Measurements from ENCODE around the gene SDCCAG8.
"Not testable (repeated sequence)": the region's sequence is repeated elsewhere in the genome, so short reads cannot be mapped to it uniquely, and the experiment has no call there.

DNA sequence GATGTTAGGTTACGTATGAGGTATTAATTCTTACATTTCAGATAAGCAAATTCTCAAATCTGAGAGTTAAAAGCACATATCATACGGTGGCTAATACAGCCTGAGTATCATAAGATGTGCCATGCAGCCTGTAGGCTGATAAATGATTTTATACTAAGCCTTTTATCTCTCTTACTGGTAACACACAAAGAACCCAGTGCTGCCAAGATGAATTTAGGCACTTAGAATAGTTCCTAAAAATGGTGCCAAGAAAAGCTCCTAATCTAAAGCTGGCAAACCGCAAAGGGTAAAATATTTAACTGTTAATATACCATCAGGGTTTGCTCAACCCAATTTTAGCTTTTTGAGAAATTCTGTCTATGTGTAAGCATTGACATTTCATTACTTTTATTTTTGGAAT, 43.9 kb upstream of the SDCCAG8 start:
- not testable (repeated sequence) for TF ChIP-seq LEF1 (IDR thresholded peaks at IDR 0.05; ENCODE audit: borderline replicate concordance); ZNF384 (IDR thresholded peaks at IDR 0.05); HDGF (IDR thresholded peaks at IDR 0.05; ENCODE audit: borderline replicate concordance); FOXA1 (IDR thresholded peaks at IDR 0.05); CTBP1 (IDR thresholded peaks at IDR 0.05; ENCODE audit: borderline replicate concordance); L3MBTL2 (conservative IDR thresholded peaks at IDR 0.05); FOXM1 (IDR thresholded peaks at IDR 0.05; ENCODE audit: borderline replicate concordance); BHLHE40 (IDR thresholded peaks at IDR 0.05; ENCODE audit: borderline replicate concordance); FOXK2 (IDR thresholded peaks at IDR 0.05); SUZ12 (IDR thresholded peaks at IDR 0.05)
